Astrocyte of the cerebellum (primary cell): ENCODE results near the gene OCIAD2.

Source experiments
- DNase-seq: peaks from one replicate; pipeline ENCODE4 v3.0.0-alpha.2; 2011; ENCODE audit warnings: low read depth
- H3K4me3 ChIP-seq: 2 replicates; pipeline ENCODE4 v1.5.1; 2011; ENCODE audit warnings: mild to moderate bottlenecking, low read depth, low read length, moderate library complexity
- CTCF ChIP-seq: IDR thresholded peaks from 2 replicates; pipeline ENCODE4 v1.5.1; 2012; ENCODE audit warnings: low read length, low read depth, moderate library complexity, mild to moderate bottlenecking; ENCODE audit errors: missing control alignments
- in situ Hi-C: cut with HindIII; loops from 2 replicates; pipeline ENCODE4 v1.10.0; 2017; ENCODE audit warnings: low sequenced_read_pairs

Gene OCIAD2

GRCh38 chr4:48844843-48845242 is 61.7 kb downstream of the OCIAD2 start:
- H3K4me3 ChIP-seq = no peak overlapping the region
- in situ Hi-C loops = no loop called here
- DNase-seq = no peak
- no peak for TF ChIP-seq CTCF

- in situ Hi-C loops = no loop called here
- DNase-seq = no peak
- TF ChIP-seq CTCF = no peak
- H3K4me3 ChIP-seq = no peak overlapping the region
These were observed 65.3 kb downstream of the OCIAD2 start for GRCh38 chr4:48841045-48841827.

GRCh38 chr4:48836658-48837057 is 69.9 kb downstream of the OCIAD2 start:
- no peak for TF ChIP-seq CTCF
- in situ Hi-C loops = no loop called here
- DNase-seq = no peak
- no peak overlapping the region for H3K4me3 ChIP-seq
